Measurements from ENCODE around the gene WASF2.

DNA sequence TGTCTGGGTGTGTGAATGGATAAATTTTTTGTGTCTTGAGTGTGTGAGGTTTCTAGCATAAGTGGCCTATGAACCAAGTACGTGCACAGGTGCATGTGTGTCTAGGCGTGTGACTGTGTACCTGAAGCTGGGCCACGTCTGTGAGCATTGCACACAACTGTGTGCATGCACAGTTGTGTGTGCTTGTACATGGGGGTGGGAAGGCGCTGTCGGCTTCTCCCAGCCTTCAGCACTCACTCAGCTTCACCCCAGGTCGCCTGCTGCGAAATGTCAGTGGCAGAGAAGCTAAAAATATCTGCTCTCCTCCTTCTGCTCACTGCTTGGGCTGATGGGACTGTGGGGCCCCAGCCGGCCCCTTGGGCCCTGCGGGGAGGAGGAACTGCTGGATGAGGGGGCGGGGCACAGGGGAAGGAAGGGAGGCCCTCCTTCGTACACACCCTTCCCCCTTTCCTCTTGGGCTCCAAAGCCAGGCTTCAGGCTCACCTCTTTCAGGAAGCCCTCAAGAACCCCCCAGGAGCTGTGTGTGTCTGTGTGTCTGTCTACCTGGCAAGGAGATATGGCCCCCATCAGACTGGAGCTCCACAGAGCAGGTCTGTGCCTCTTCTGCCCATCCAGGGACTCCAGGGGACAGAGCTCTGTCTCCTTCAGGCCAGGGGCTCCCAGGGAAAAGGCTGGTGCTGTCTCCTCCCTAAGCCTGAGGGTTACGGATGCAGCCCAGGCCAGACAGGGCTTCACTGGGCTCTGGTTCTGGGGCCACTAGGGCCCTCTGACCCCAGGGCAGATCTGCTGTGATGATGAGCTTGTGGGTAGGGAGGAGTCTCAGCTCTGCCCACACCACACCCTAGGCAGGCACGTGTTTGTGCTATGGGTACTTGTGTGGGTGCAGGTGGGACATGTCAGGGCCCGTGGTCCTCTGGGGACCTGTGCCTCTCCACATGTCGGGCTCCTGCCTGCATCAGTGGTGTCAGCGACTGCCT is 35.6 kb upstream of the WASF2 start:
- TF ChIP-seq EZH2 (IDR thresholded peaks at IDR 0.05) (no peak), POLR2AphosphoS5 (IDR thresholded peaks at IDR 0.05; ENCODE audit: borderline replicate concordance, low read depth, low read length) (peak; percentile 80), FOXP2 (optimal IDR thresholded peaks at IDR 0.05; ENCODE audit: control extremely low read depth, extremely low read length, insufficient read depth) (no peak)

Measured in SK-N-MC (cell line).